Right lobe of liver (tissue), 4 donors: ENCODE results near the gene SRSF2.

Source experiments
- CTCF ChIP-seq, 4 donors: fragments of 200-600 bp in 3 of 4; fragments of 450-650 bp in 1 of 4; IDR thresholded peaks; one replicate each; pipeline versions ENCODE4 v1.5.1 to v1.8.0; 2016 to 2022; ENCODE audit warnings: antibody characterized with exemption in 4 of 4, mild to moderate bottlenecking in 2 of 4
- POLR2A ChIP-seq: fragments of 450-650 bp; IDR thresholded peaks from one replicate; pipeline ENCODE4 v1.6.1; 2017; ENCODE audit warnings: antibody characterized with exemption, mild to moderate bottlenecking
- donor health status: DM: no; HTN: no; CAD: no.
- donor health status: DM: no; HTN: no; CAD: no.
- donor health status: DM: no; HTN: yes; CAD: no.

- TF ChIP-seq CTCF (IDR thresholded peaks at IDR 0.05) (no peak), POLR2A (no peak)
Observed at GRCh38 chr17:76716839-76717215, 20.3 kb downstream of the SRSF2 start.
